ENCODE results near the gene CLMN.

The CLMN gene

GRCh38 chr14:95341115-95341514 lies 21.4 kb upstream of the CLMN start:
- no peak for DNase-seq

- DNase-seq, result no peak
Observed at GRCh38 chr14:95340201-95340697, 20.5 kb upstream of the CLMN start.

GRCh38 chr14:95339301-95339865 lies 19.7 kb upstream of the CLMN start:
- no peak for DNase-seq

- DNase-seq, result no peak
Observed at GRCh38 chr14:95338436-95338835, 18.7 kb upstream of the CLMN start.

GRCh38 chr14:95337041-95337595 lies 17.4 kb upstream of the CLMN start:
- no peak for DNase-seq

- no peak for DNase-seq
Observed at GRCh38 chr14:95336192-95336760, 16.6 kb upstream of the CLMN start.

GRCh38 chr14:95335071-95335470 lies 15.4 kb upstream of the CLMN start:
- DNase-seq, result no peak

- DNase-seq, result no peak
Observed at GRCh38 chr14:95334044-95334443, 14.3 kb upstream of the CLMN start.

GRCh38 chr14:95332641-95333040 lies 12.9 kb upstream of the CLMN start:
- DNase-seq, result no peak

- DNase-seq, result no peak
Observed at GRCh38 chr14:95331708-95332408, 12.2 kb upstream of the CLMN start.

GRCh38 chr14:95330591-95331370 lies 11.1 kb upstream of the CLMN start:
- DNase-seq, result no peak

GRCh38 chr14:95329941-95330340 lies 10.2 kb upstream of the CLMN start:
- DNase-seq, result no peak

GRCh38 chr14:95328729-95329503 lies 9.2 kb upstream of the CLMN start:
- no peak for DNase-seq

- DNase-seq, result no peak
Observed at GRCh38 chr14:95327558-95328374, 8.1 kb upstream of the CLMN start.

GRCh38 chr14:95326987-95327386 lies 7.3 kb upstream of the CLMN start:
- DNase-seq, result no peak

- DNase-seq, result no peak
Observed at GRCh38 chr14:95323917-95324316, 4.2 kb upstream of the CLMN start.

GRCh38 chr14:95323361-95323760 lies 3.7 kb upstream of the CLMN start:
- no peak for DNase-seq

GRCh38 chr14:95322651-95323050 lies 2.9 kb upstream of the CLMN start:
- no peak for DNase-seq

GRCh38 chr14:95321693-95322455 lies 2.2 kb upstream of the CLMN start:
- no peak for DNase-seq

- no peak for DNase-seq
Observed at GRCh38 chr14:95320955-95321600, 1.4 kb upstream of the CLMN start.
